Measurements from ENCODE around the gene CHST10.

CHST10 gene

GRCh38 chr2:100407563-100407962, 9.9 kb downstream of the CHST10 start:
- no peak overlapping the region for H3K27ac ChIP-seq
- TF ChIP-seq CTCF (conservative IDR thresholded peaks at IDR 0.05) = no peak

GRCh38 chr2:100407073-100407472, 10.4 kb downstream of the CHST10 start:
- H3K27ac ChIP-seq = no peak overlapping the region
- TF ChIP-seq CTCF (conservative IDR thresholded peaks at IDR 0.05) = no peak

- H3K27ac ChIP-seq = no peak overlapping the region
- no peak for TF ChIP-seq CTCF (conservative IDR thresholded peaks at IDR 0.05)
Observed at GRCh38 chr2:100406120-100406508, 11.4 kb downstream of the CHST10 start.

GRCh38 chr2:100405403-100406119, 11.9 kb downstream of the CHST10 start:
- H3K27ac ChIP-seq = no peak overlapping the region
- no peak for TF ChIP-seq CTCF (conservative IDR thresholded peaks at IDR 0.05)

- no peak overlapping the region for H3K27ac ChIP-seq
- TF ChIP-seq CTCF (conservative IDR thresholded peaks at IDR 0.05) = no peak
Observed at GRCh38 chr2:100404411-100404810, 13.1 kb downstream of the CHST10 start.

- TF ChIP-seq CTCF (conservative IDR thresholded peaks at IDR 0.05) = no peak
- no peak overlapping the region for H3K27ac ChIP-seq
Observed at GRCh38 chr2:100403722-100404121, 13.7 kb downstream of the CHST10 start.

- no peak for TF ChIP-seq CTCF (conservative IDR thresholded peaks at IDR 0.05)
- no peak overlapping the region for H3K27ac ChIP-seq
Observed at GRCh38 chr2:100401268-100401667, 16.2 kb downstream of the CHST10 start.

Data from VCaP (cell line).